ENCODE results near the gene B4GALNT3.

The B4GALNT3 gene

DNA sequence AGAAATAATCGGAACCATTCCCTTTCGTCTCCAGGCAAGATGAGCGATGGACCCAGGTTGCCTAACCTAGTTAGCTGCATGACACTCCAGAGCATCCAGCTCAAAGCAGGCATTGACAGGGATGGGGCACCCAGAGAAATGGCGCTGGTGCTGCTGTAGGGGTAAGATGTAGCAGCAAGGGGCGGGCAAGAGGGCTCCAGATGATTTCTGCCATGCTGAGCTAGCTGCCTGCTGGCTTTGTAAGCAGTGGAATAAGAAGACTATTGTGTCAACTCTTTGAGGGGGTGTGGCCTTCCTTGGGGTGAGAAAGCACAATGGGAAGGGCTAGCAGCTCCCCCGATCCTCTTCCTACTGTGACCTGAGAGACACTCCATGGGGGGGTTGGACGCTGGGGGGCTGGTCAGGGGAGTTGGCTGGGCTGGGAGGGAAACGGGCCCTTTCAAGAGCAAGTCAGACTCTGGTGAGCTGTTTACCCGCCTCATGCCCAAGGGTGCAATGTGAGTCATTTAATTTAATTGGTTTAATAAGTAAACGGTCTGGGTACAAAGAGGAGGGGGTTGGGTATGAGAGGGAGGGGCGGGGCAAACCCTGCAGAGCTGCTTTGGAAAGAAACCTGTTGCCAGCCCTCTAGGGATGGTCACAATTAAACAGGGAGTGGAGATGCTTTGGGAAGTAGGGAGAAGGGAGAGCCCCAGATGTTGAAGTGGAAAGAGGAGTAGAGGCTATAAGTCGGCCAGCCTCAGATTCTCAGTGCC lies 50.5 kb downstream of the B4GALNT3 start:
- no peak for DNase-seq

DNA sequence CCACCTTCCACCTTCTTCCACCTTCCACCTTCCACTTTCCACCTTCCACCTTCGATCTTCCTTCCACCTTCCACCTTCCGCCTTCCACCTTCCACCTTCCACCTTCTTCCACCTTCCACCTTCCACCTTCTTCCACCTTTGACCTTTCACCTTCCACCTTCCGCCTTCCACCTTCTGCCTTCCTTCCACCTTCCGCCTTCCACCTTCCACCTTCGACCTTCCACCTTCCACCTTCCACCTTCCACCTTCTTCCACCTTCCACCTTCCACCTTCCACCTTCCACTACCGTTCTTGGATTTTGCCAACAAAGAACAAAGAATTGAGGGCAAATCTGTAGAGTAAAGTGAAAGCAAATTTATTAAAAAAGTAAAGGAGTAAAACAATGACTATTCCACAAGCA lies 53.2 kb downstream of the B4GALNT3 start:
- no peak for DNase-seq

DNA sequence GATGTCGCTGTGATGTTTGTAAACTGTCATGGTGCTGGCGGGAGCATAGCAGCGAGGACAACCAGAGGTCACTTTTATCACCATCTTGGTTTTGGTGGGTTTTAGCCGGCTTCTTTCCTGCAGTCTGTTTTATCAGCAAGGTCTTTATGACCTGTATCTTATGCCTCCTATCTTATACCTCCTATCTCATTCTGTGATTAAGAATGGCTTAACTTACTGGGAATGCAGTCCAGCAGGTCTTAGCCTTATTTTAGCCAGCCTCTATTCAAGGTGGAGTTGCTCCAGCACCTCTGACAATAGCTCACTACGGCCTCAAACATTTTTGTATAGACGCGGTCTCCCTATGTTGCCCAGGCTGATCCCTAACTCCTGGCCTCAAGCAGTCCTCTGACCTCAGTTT lies 53.7 kb downstream of the B4GALNT3 start:
- no peak for DNase-seq

DNA sequence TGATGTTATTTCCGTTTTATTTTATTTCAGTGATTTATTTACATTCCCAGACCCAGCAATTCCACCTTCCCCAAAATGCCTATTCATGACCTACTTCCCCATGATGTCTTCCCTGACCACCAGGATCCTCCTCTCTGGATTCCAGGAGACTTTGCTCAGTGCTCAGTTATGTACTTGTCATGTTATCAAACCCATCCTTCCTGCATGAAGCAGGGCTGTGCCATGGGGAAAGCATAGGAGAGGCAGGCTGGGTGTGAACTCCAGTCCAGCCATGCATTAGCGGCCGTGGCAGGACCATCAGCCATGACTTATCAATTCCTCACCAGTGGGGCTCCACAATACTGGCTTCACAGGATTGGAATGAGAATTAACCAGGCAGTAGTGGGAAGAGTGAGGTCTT lies 57.8 kb downstream of the B4GALNT3 start:
- no peak for DNase-seq

DNA sequence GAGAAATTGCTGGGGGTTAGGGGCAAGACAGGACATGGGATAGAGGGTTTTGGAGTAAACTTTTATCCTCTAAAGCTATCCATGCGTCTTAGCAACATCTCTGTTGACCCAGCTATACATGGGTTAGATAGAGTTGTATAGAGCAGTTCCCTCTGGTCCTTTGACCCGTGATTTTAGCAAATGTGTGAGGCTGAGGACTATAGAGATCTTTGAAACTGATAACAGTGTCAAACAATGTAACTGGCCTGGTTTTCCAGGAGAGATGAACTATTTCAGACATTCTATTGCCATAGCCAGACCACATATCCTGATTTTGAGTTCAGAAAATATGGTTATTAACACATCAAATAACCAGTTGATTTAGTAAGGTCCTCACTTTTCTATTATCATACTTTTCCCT lies 60.4 kb downstream of the B4GALNT3 start:
- DNase-seq = no peak

DNA sequence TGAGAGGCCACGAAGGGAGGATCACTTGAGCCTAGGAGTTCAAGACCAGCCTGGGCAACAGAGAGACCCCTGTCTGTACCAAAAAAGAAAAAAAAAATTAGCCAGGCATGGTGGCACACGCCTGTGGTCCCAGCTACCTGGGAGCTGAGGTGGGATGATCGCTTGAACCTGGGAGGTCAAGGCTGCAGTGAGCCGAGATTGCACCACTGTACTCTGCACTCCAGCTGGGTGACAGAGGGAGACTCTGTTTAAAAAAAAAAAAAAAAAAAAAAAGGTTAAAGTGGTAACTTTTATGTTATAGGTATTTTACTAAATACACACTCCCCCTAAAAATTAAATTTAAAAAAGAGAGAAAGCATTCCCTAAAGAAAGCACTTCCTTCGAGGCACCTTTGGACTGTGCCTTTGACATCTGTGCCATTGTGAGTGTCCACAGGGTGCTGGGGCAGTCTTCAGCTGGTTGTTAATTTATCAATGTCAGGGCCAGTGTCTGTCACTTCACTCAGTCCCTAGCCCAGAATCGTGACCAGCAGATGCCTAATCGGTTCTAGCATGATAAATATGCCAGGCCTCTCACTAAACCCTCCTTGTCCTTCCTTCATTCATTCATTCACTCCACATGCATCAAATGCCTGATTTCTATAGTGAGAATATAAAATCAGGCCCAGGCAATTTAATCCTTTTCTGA lies 63.1 kb downstream of the B4GALNT3 start:
- DNase-seq = no peak

- DNase-seq = no peak
These were observed 64.6 kb downstream of the B4GALNT3 start for GRCh38 chr12:524167-524951.

GRCh38 chr12:526089-526488 lies 66.3 kb downstream of the B4GALNT3 start:
- no peak for DNase-seq

DNA sequence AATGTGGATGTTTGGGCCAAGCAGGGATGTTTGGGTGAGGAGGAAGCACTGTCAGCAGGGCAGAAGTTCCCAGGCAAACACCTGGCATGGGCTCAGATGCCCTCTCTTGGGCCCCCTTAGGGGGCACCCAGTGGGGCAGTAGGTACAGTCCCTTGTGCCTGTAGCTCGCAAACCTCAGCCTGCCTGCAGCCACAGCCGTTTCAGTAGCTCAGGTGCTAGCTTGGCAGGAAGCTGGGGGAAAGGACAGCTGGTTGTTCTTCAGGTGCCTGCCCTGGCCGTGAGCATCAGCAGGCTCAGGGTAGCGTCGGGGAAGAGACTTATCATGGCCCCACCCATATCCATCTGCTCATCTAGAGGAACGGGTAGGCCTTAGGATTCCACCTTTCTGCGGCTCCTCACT lies 67.5 kb downstream of the B4GALNT3 start:
- DNase-seq = no peak

DNA sequence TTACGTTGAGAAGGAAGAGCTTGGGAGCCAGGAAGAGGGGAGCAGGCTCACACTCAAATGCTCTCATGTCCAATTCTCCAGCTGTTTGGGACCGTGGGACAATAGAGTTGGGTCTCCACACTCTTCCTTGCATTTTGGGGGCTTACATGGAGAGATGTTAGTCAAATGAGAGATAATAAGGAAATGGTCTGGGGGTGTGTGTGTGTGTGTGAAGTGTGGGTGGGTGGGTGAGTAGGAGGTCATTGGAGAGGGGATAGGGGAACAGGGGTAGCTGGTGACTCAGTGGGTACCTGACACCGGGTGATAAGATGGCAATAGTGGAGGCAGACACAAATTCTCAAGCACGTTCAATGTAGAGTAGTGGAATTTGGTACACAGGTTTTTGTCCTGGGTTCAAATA lies 68.0 kb downstream of the B4GALNT3 start:
- no peak for DNase-seq

GRCh38 chr12:530308-530707 lies 70.6 kb downstream of the B4GALNT3 start:
- no peak for DNase-seq

GRCh38 chr12:530821-531220 lies 71.1 kb downstream of the B4GALNT3 start:
- no peak for DNase-seq

DNA sequence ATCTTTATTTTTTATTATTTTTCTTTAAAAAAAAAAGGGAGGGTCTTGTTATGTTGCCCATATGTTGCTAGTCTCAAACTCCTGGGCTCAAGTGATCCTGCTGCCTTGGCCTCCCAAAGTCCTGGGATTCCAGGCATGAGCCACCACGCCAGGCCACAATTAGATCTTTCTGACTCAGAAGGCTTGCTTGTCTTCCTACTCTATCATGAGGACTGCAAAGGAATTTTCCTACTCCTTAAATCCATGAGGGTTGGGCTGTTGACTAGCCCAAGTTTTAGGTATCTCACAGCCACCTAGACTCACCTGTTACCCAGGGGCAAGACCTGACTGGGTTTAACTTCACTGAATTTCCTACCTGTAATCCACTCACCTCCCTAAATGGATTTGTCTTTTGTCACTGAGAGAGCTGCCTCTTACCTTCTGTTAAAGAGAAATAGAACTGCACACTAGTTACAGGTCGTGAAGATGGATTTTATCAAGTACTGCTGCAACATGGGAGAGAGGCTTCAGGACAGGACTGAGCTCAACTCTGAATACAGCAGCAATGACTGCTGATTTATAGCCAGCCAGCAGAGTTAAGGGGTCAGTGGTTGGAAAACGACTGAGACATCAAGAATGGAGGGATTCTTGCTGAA lies 72.3 kb downstream of the B4GALNT3 start:
- no peak for DNase-seq

DNA sequence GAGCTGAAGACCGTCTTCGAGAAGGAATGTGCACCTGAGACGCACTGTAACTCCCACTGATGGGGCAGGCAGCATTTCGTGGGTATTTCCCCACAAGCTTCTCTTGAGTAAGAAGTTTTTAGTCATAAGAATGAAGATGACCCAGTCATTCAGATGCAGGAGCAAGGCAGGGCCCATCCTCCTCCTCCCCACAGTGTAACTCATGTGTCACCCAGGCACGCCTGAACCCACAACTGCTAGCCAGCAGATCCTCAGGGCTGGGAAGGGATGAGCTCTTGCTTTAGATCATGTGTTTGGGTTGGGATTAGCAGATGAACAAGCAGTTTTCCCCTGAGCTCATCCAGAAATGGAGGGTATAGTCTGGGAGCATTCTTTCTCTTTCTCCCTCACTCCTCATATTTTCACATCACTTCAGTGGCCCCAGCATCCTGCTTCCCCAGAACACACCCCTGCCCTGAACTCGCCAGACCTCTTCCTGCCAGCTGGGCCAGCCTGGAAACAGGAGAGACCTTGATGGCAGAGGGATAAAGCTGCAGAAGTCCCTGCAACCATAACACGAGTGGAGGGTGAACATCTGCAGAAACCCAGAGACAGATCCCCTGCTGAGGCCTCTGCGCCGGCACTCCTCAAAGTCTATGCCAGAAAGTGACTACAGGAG lies 73.3 kb downstream of the B4GALNT3 start:
- no peak for DNase-seq

DNA sequence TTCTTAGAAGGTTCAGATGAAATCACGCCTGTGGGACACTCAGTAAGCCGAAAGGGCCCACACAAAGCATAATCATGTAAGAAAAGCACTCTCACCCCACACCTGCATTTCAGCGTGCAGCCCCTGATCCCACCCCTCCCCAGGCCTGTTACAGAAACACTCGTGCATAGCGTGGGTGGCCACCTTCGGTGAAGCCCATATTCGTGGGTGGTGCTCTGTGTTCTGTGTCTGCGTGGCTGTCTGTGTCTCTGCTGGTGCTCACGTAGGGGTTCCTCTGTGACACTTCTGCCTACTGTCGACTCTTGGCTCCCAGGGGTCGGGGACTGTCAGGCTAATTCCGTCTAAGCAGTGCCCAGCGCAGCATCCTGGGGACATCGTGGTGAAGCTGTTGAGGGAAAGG lies 74.0 kb downstream of the B4GALNT3 start:
- no peak for DNase-seq

DNA sequence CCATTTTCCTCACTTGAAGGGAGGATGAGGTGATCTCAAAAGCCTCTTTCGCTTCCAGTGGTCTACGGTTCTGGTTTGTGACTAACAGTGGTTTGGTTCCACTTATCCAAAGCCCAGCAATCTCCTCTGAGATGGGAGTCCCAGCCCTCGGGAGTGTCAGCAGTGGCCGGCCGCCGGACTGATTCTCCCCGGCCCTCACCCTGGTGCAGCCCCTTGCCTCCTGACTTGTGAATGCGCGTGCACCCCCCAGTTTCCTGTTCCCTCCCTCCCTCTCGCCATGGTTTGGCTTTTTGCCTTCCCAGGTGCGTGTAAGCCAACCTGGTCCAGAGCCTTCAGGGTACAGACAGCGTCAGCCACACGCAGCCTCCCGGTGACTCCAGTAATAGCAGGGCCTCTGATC lies 74.5 kb downstream of the B4GALNT3 start:
- DNase-seq = no peak

DNA sequence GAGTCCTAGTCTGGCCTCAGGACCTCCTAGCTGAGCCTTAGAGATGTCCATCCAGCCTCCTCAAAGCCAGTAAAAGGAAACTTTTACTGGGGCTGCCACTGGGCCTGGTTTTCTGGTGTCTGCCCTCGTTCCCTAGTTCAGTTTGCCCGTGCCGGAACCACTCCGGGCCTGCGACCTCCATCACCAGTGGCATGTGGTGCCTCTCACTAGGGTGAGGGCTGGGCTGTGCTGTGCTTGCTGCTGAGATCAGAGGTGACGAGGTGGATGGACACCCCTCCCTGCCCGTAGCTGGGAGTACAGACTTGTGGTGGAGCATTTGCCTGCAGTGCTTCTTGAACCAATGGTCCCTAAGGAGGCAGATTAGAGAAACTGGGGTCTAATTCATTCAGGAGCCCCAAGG lies 75.7 kb downstream of the B4GALNT3 start:
- no peak for DNase-seq

DNA sequence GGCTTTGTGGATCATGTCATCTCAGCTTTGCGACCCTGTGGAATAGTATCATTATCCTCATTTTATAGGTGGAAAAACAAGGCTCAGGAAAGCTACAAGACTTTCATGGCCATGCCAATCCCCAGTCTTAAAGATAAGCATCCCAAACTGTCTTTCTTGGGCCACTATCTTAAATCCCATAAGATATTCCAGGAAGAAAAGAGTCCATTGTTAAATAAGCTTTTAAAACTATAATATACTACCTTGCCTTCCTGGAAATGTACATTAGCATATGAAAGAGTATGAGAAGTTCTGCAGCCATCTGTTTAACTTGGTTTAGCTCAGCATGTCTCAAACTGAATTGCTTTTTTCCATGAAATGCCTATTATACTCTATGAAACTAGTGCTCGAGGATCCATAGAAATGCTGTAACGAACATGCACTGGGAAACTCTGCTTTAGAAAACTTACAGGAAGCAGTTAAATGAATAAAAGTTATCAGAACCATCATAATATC lies 77.1 kb downstream of the B4GALNT3 start:
- DNase-seq = no peak

DNA sequence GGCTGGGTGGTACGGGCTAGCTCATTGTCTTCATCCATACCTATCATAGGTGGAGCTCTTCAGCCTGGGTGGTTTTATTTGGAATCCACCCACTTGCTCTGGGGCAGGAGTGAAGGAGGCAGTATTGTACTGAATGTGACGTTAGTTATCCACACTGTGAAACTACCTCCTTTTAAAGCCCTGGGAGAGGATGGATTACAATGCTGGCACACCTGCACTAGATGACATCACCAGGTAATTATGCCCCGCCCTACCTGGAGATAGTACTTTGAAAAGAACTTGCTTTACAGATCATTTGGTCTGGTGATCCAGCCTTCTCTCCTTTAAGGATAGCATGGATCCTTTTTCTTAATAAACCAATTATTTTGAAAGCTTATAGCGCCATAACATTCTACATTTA lies 78.0 kb downstream of the B4GALNT3 start:
- DNase-seq = no peak

DNA sequence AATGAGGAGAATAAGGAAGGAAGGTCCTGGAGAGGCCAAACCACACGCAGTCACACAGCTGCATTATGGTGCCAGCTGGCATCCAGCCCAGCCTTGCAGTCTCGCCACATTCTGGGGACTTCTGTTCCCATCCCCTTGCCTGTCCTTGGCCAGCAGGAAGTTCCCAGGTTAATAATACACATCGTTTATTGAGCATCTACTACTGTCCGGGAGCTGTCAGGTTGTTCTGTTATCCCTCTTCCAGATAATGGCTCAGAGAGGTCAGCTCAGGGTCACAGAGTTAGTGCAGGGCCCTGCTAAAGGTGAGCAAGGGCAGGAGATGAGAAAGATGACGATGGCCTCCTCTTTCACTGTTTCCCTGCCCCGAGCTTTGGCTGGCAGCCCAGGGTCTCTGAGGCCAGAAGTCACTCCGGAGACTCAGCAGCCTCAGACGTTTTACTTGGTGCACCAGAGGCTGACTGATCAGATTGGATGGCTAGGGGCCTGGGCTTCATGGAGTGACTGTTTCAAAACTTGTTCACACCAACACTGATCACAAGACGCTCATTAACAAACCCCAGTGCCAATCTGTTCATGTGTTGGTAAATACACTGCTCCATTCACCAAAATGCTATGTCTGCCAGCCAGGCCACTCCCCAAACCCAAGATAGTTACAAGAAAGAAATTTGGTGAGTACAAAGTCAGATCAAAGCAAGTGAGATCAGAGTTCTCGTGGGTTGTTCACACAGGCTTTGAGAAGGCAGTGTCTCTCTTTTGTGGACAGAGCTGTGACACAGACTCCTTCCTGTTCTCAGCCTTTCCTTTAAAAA lies 79.2 kb downstream of the B4GALNT3 start:
- no peak for DNase-seq

- no peak for DNase-seq
These were observed 80.0 kb downstream of the B4GALNT3 start for GRCh38 chr12:539540-540310.
